Measurements from ENCODE around the gene GABRB1. TPM values are rescaled to one million over a fixed set of nuclear protein-coding genes. Genes with fewer than 3 reads are reported as not detected.

The GABRB1 gene
- total RNA-seq, 2 donors from 2014 or later, result not detected

DNA sequence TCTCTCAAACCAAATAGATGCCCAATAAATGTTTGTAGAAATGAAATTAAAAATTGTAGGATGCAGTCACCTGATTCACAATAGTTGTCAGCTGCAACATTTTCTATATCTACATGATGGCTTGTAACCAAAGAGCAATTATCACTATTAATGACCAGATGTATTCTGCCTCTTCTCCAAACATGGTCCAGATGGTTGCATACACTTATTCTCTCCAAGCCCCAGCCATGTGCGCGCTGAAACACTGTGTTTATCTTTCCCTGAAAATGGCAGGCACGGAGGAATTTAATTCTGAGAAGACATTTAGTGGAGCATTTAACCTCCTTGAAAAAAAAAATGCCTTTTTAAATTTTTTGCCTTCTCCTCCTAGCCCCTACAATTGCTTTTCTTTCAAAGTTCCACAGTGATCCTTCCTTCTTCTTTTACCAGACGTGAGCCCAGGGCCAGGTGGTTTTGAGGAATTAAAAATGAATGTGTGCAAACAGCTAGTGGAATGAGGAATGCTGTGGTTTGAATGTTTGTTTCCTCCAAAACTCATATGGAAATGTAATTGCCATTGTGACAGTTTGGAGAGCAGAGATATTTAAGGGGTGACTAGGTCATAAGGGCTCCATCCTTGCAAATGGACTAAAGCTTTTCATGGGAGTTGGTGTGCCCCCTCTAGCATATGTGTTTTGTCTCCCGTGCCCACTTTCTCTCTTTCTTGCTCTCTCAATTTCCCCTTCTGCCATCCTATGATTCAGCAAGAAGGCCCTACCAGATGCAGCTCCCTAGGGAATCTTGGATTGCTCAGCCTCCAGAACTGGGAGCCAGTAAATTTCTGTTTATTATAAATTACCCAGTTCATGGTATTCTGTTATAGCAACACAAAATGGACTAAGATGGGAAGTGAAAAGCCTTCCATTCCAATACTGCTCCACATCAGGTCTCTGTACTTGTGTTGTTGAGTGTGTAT lies 136.0 kb downstream of the GABRB1 start:
- no peak for DNase-seq (ENCODE audit: low spot score)
- Histone ChIP-seq H3K4me1 (replicated peaks) (no peaks in the 10 kb centered on the region), H3K4me3 (no peak overlapping the region), H3K27ac (no peak overlapping the region), H3K27me3 (replicated peaks; ENCODE audit: insufficient read depth) (no peaks in the 10 kb centered on the region), H3K9me3 (no peaks in the 10 kb centered on the region), H3K36me3 (no peaks in the 10 kb centered on the region)
- TF ChIP-seq POLR2AphosphoS5 (IDR thresholded peaks at IDR 0.05) (no peak), POLR2A (IDR thresholded peaks at IDR 0.05) (no peak), CTCF (IDR thresholded peaks at IDR 0.05) (no peak)
- intact Hi-C loops (cut with DNase I), result no loop called here
- 69% methylated on average over 5 of the region's 5 CpGs for WGBS

DNA sequence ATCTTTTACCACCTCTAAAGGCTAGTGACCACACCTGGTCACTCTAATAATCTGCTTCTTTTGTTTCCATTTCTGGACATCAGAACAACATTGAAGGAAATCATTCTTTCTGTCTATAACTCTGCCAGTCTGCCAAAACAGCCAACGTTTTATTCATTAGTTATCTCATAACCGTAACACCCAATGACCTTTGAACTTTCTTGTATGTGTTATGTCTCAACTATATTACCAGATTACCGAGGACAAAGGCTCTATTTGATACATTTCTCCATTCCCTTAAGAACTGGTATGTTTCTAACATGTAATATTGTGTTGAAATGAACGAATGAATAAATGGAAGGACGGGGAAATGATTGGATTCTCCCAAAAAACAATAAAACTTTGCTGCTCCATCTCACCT lies 152.7 kb downstream of the GABRB1 start:
- Histone ChIP-seq H3K36me3 (no peaks in the 10 kb centered on the region), H3K4me1 (replicated peaks) (no peaks in the 10 kb centered on the region), H3K9me3 (no peaks in the 10 kb centered on the region), H3K27me3 (replicated peaks; ENCODE audit: insufficient read depth) (no peaks in the 10 kb centered on the region), H3K4me3 (no peak overlapping the region), H3K27ac (no peak overlapping the region)
- DNase-seq (ENCODE audit: low spot score), result no peak
- intact Hi-C loops (cut with DNase I), result no loop called here
- WGBS, result 75% methylated on average over 5 of the region's 5 CpGs
- TF ChIP-seq POLR2A (IDR thresholded peaks at IDR 0.05), result no peak
- no peak for TF ChIP-seq CTCF (IDR thresholded peaks at IDR 0.05)
- no peak for TF ChIP-seq POLR2AphosphoS5 (IDR thresholded peaks at IDR 0.05)

GRCh38 chr4:47185761-47186160 lies 154.4 kb downstream of the GABRB1 start:
- H3K9me3 ChIP-seq, result no peaks in the 10 kb centered on the region
- H3K27ac ChIP-seq, result no peak overlapping the region
- no peak overlapping the region for H3K4me3 ChIP-seq
- H3K4me1 ChIP-seq (replicated peaks), result no peaks in the 10 kb centered on the region
- 91% methylated on average over 3 of the region's 3 CpGs for WGBS
- H3K27me3 ChIP-seq (replicated peaks; ENCODE audit: insufficient read depth), result no peaks in the 10 kb centered on the region
- no peak for TF ChIP-seq POLR2A (IDR thresholded peaks at IDR 0.05)
- no peak for TF ChIP-seq POLR2AphosphoS5 (IDR thresholded peaks at IDR 0.05)
- TF ChIP-seq CTCF (IDR thresholded peaks at IDR 0.05), result no peak
- no peak for DNase-seq (ENCODE audit: low spot score)
- H3K36me3 ChIP-seq, result no peaks in the 10 kb centered on the region
- intact Hi-C loops (cut with DNase I), result no loop called here

DNA sequence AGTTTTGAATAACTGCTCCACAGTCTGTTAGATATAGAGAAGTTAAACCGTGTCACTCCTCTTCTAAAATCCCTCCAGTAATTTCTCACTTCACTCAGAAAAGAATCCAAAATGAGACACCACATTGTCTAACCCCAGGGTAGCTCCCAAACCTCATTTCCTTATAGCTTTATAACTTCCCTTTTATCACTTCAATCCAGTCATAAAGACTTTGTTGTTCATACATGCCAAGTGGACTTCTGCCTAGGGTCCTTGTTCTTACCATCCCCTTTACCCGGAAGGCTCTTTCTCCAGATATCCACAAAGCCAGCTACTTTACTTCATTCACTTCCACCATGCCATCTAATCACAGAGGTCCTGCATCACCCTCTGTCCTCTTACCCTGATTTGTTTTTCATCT lies 156.2 kb downstream of the GABRB1 start:
- intact Hi-C loops (cut with DNase I), result no loop called here
- Histone ChIP-seq H3K4me1 (replicated peaks) (no peaks in the 10 kb centered on the region), H3K27ac (no peak overlapping the region), H3K27me3 (replicated peaks; ENCODE audit: insufficient read depth) (no peaks in the 10 kb centered on the region), H3K4me3 (no peak overlapping the region), H3K36me3 (no peaks in the 10 kb centered on the region), H3K9me3 (no peaks in the 10 kb centered on the region)
- 66% methylated on average over 2 of the region's 2 CpGs for WGBS
- DNase-seq (ENCODE audit: low spot score), result no peak
- TF ChIP-seq POLR2AphosphoS5 (IDR thresholded peaks at IDR 0.05) (no peak), POLR2A (IDR thresholded peaks at IDR 0.05) (no peak), CTCF (IDR thresholded peaks at IDR 0.05) (no peak)

- WGBS, result 72% methylated on average over 6 of the region's 6 CpGs
- Histone ChIP-seq H3K36me3 (no peaks in the 10 kb centered on the region), H3K27ac (no peak overlapping the region)
These were observed 161.8 kb downstream of the GABRB1 start for GRCh38 chr4:47193179-47193578.

More at GRCh38 chr4:47193179-47193578, 161.8 kb downstream of the GABRB1 start:
- Histone ChIP-seq H3K27me3 (replicated peaks; ENCODE audit: insufficient read depth) (no peaks in the 10 kb centered on the region), H3K9me3 (no peaks in the 10 kb centered on the region), H3K4me1 (replicated peaks) (no peaks in the 10 kb centered on the region), H3K4me3 (no peak overlapping the region)
- TF ChIP-seq POLR2AphosphoS5 (IDR thresholded peaks at IDR 0.05), result no peak
- TF ChIP-seq POLR2A (IDR thresholded peaks at IDR 0.05), result no peak
- no peak for TF ChIP-seq CTCF (IDR thresholded peaks at IDR 0.05)
- intact Hi-C loops (cut with DNase I), result no loop called here
- no peak for DNase-seq (ENCODE audit: low spot score)

Data from prostate gland (tissue), 2 donors.